HepG2 (cell line): ENCODE data around the gene POLR2J2. TPM values are rescaled to one million over a fixed set of nuclear protein-coding genes. Genes with fewer than 3 reads are reported as not detected.
"Not testable (repeated sequence)": the region's sequence is repeated elsewhere in the genome, so short reads cannot be mapped to it uniquely, and the experiment has no call there.

Experiments used
- ATAC-seq: fragments of 200-7000 bp; cut with Tn5 transposase; 3 replicates; pipeline ENCODE4 v1.9.1; 2020; ENCODE audit warnings: mild to moderate bottlenecking, moderate library complexity
- BruUV-seq: library from RNA; stranded (reverse); fragments of 400-500 nt; replicated peaks from 2 replicates; lab custom pipeline; 2021; lab: Mats Ljungman, UMichigan
- CTCF ChIA-PET: fragments of 300-600 bp; formaldehyde crosslinking; extraction: SDS; loops from one replicate; lab custom pipeline; 2021; ENCODE audit warnings: low total read pairs, inconsistent platforms, low intra/inter-chr PET ratio; lab: Yijun Ruan, JAX
- POLR2A ChIA-PET: fragments of 350-600 bp; sonication (Branson Sonifier 250); formaldehyde crosslinking; loops from one replicate; lab custom pipeline; 2020; ENCODE audit warnings: antibody characterized with exemption, inconsistent platforms; lab: Yijun Ruan, JAX
- DNase-seq: peaks from one replicate; pipeline ENCODE4 v3.0.0-alpha.2; 2015; ENCODE audit warnings: low spot score
- FAIRE-seq: peaks from 3 replicates; lab custom pipeline; 2011; peaks lifted over from hg19 to GRCh38; lab: Jason Lieb, UNC
- H2AFZ ChIP-seq: one replicate; pipeline ENCODE4 v1.6.1; 2011; ENCODE audit warnings: low read length, inconsistent platforms
- H3K27ac ChIP-seq: fragments of 300-600 bp; 3 replicates; pipeline ENCODE4 v1.8.0; 2011; ENCODE audit warnings: mixed run types, mild to moderate bottlenecking, mixed read lengths, low read length, inconsistent platforms; ENCODE audit not compliant: insufficient read depth; ENCODE audit errors: extremely low read length
- H3K27me3 ChIP-seq, 2 experiments: fragments of 200-600 bp in 1 of 2; 2 replicates in 1 of 2; 3 replicates in 1 of 2; pipeline versions ENCODE4 v1.6.0 to v1.8.0; 2011; ENCODE audit warnings: low read length in 2 of 2, mild to moderate bottlenecking in 2 of 2, moderate library complexity in 2 of 2, inconsistent platforms in 1 of 2; ENCODE audit not compliant: insufficient read depth in 2 of 2, control insufficient read depth in 1 of 2
- H3K36me3 ChIP-seq, 2 experiments: fragments of 200-600 bp in 1 of 2; replicated peaks in 1 of 2; 2 replicates in 1 of 2; 3 replicates in 1 of 2; pipeline versions ENCODE4 v1.5.1 to v1.8.0; 2011; ENCODE audit warnings: low read length in 2 of 2, inconsistent platforms in 1 of 2; ENCODE audit not compliant: insufficient read depth in 2 of 2, control insufficient read depth in 1 of 2
- H3K4me1 ChIP-seq: 2 replicates; pipeline ENCODE4 v1.5.1; 2012; ENCODE audit warnings: low read length, inconsistent platforms; ENCODE audit not compliant: insufficient read depth
- H3K4me2 ChIP-seq: 2 replicates; pipeline ENCODE4 v1.6.0; 2011; ENCODE audit warnings: low read depth, low read length, inconsistent platforms
- H3K4me3 ChIP-seq, 3 experiments: fragments of 200-600 bp in 1 of 3; sonication (generic), shearing (Covaris generic) in 1 of 3; replicated peaks in 1 of 3; 2 replicates each; pipeline ENCODE4 v1.5.1; 2011 to 2016; ENCODE audit warnings: low read length in 3 of 3, inconsistent platforms in 2 of 3, low read depth in 2 of 3, mild to moderate bottlenecking in 2 of 3, control low read depth in 1 of 3, mixed read lengths in 1 of 3; ENCODE audit not compliant: insufficient read depth in 1 of 3
- H3K79me2 ChIP-seq: one replicate; pipeline ENCODE4 v1.6.1; 2011; ENCODE audit warnings: low read length, inconsistent platforms; ENCODE audit not compliant: insufficient read depth
- H3K9ac ChIP-seq: 2 replicates; pipeline ENCODE4 v1.6.0; 2011; ENCODE audit warnings: mild to moderate bottlenecking, low read depth, low read length, inconsistent platforms; ENCODE audit not compliant: insufficient read depth
- H3K9me3 ChIP-seq: 2 replicates; pipeline ENCODE4 v1.5.1; 2012; ENCODE audit warnings: mild to moderate bottlenecking, low read length
- H4K20me1 ChIP-seq: 2 replicates; pipeline ENCODE4 v1.6.0; 2011; ENCODE audit warnings: inconsistent platforms, mild to moderate bottlenecking, low read length, moderate library complexity; ENCODE audit not compliant: insufficient read depth
- WGBS: methylation state at CpG from one replicate; pipeline ENCODE4 v1.1.6; 2017; ENCODE audit warnings: low lambda C conversion rate; 5-methylcytosine and 5-hydroxymethylcytosine counted together
- in situ Hi-C: cut with HindIII; loops from 2 replicates; pipeline ENCODE4 v1.10.0; 2017; ENCODE audit warnings: low pct_unique_long_range_greater_than_20kb; ENCODE audit not compliant: extremely low pct_ligation_motif_present
- intact Hi-C: fragments of 100-400 bp; cut with micrococcal nuclease; formaldehyde crosslinking; loops from one replicate; pipeline ENCODE4 v1.10.0; 2022; ENCODE audit not compliant: unreplicated experiment
- polyA plus RNA-seq, 8 experiments: library from polyadenylated mRNA; depleted of rRNA in 3 of 8; stranded (reverse) in 7 of 8; unstranded in 1 of 8; fragments of >200 nt; fragmentation: Illumina TruSeq in 4 of 8; extraction: Trizol in 4 of 8; gene quantifications; 2 replicates each; pipeline versions ENCODE4 v1.2.1 to v1.2.3, GENCODE V29; 2011 to 2016; ENCODE audit warnings: low read depth in 4 of 8, missing spikeins in 1 of 8, mixed read lengths in 1 of 8; ENCODE audit not compliant: insufficient read depth in 1 of 8
- total RNA-seq, 5 experiments: library from RNA; depleted of rRNA; stranded (reverse); fragments of >200 nt; fragmentation: Illumina TruSeq; extraction: Trizol; gene quantifications; 2 replicates each; pipeline ENCODE4 v1.2.3, GENCODE V29; 2016; ENCODE audit warnings: low read depth in 1 of 5

POLR2J2 gene
- total and polyA plus RNA-seq, 2 of the 13 experiments (the other 11 are each of a cell fraction or from before 2014, with no cell fraction given), result 1.6 to 2.7 TPM

- WGBS, result 24% methylated on average over 5 of the region's 5 CpGs
- H3K9ac ChIP-seq, H3K36me3 ChIP-seq, POLR2A ChIA-PET, H3K27me3 ChIP-seq, H4K20me1 ChIP-seq, H3K4me2 ChIP-seq, H2AFZ ChIP-seq, H3K9me3 ChIP-seq, H3K27ac ChIP-seq, CTCF ChIA-PET, intact Hi-C loops, BruUV-seq, H3K79me2 ChIP-seq, H3K4me3 ChIP-seq, H3K4me1 ChIP-seq, in situ Hi-C loops, ATAC-seq, DNase-seq: not testable (repeated sequence)
- FAIRE-seq, result peak; percentile 58
These were observed 26.4 kb upstream of the POLR2J2 start for GRCh38 chr7:102697642-102698512.

- H2AFZ ChIP-seq, H4K20me1 ChIP-seq, H3K9ac ChIP-seq, CTCF ChIA-PET, H3K4me1 ChIP-seq, H3K9me3 ChIP-seq, H3K79me2 ChIP-seq, H3K27ac ChIP-seq, BruUV-seq, H3K36me3 ChIP-seq, ATAC-seq, in situ Hi-C loops, H3K4me2 ChIP-seq, POLR2A ChIA-PET, intact Hi-C loops, H3K4me3 ChIP-seq, H3K27me3 ChIP-seq, FAIRE-seq, DNase-seq: not testable (repeated sequence)
- 0% methylated on average over 1 of the region's 2 CpGs for WGBS
These were observed 24.5 kb upstream of the POLR2J2 start for GRCh38 chr7:102696009-102696408.

DNA sequence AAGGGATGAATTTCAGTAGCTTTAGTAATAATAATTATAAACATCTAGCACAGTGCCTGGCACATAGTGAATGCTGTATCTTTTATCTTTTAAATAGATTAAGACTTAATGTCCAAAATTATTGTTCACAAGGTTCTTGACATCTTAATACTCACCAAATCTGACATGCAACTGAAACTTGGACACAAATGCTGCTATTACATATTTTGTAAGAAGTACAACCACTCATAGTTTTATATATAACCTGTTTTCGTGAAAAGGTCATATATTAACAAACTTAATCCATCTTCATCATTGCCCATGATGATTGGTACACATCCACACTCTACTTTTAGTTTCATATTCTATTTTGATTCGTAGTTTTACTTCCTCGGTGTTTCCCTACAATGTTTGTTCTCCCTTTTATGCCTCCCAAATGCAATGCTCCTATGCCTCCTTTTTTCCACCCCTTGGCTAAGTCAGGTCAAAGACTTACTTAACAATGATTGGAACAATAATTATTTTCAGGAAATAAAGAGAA is 23.6 kb upstream of the POLR2J2 start:
- H2AFZ ChIP-seq, H3K4me2 ChIP-seq, FAIRE-seq, H3K4me3 ChIP-seq, intact Hi-C loops, H4K20me1 ChIP-seq, H3K9ac ChIP-seq, DNase-seq, H3K27ac ChIP-seq, POLR2A ChIA-PET, H3K36me3 ChIP-seq, ATAC-seq, H3K4me1 ChIP-seq, H3K27me3 ChIP-seq, H3K79me2 ChIP-seq, in situ Hi-C loops, BruUV-seq, CTCF ChIA-PET, H3K9me3 ChIP-seq: not testable (repeated sequence)
- WGBS, result 31% methylated on average over 3 of the region's 3 CpGs

- intact Hi-C loops, ATAC-seq, H3K9ac ChIP-seq, H3K79me2 ChIP-seq, H3K27me3 ChIP-seq, FAIRE-seq, H3K4me2 ChIP-seq, H3K27ac ChIP-seq, in situ Hi-C loops, DNase-seq, H3K36me3 ChIP-seq, CTCF ChIA-PET, H2AFZ ChIP-seq, H3K4me3 ChIP-seq, H4K20me1 ChIP-seq, H3K9me3 ChIP-seq, POLR2A ChIA-PET, BruUV-seq, H3K4me1 ChIP-seq: not testable (repeated sequence)
- WGBS, result 6% methylated on average over 2 of the region's 2 CpGs
These were observed 22.5 kb upstream of the POLR2J2 start for GRCh38 chr7:102694008-102694407.
